ENCODE results near the gene AKAP13. TPM values are rescaled to one million over a fixed set of nuclear protein-coding genes. Genes with fewer than 3 reads are reported as not detected.
A peak's percentile ranks its signal among the peaks of the same experiment; 100 is the strongest.

AKAP13 gene
- total RNA-seq, 4 donors from 2014 or later = 189 to 405 (median 244) TPM

DNA sequence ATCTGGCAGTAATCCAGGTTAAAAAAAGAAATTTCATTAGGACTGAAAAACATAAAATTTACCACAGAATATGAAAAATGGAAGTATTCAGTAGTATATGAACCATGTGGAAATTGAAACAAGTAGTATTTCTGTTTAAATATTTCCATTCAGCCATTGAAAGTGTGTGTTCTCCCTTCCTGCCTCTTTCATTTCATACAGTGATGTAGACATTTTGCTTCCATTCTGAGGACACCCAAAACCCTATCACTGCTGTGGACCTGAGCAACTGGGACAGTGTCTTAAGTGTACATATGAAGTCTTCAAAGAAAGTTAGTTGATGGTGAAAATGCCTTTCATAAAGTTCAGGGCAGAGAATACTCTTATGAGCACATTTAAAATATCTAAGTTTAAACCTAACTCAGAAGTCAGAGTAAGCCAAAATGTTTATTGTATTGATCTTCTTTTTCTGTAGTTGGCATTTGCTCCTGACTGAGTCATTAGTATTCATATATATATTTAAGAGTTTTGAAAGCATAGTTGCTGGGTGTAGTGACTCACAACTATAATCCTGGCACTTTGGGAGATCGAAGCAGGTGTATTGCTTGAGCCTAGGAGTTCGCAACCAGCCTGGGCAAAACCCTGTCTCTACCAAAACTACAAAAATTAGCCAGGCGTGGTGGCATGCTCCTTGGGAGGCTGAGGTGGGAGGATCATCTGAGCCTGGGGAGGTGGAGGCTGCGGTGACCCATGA lies 215.6 kb downstream of the AKAP13 start:
- no peak overlapping the region for H3K4me3 ChIP-seq (replicated peaks in 1 of 3)
- no peak for DNase-seq
- no peaks in the 10 kb centered on the region for H3K27me3 ChIP-seq
- intact Hi-C loops (cut with DNase I) = no loop called here
- H3K27ac ChIP-seq = no peak overlapping the region
- TF ChIP-seq POLR2A (IDR thresholded peaks at IDR 0.05) = no peak
- TF ChIP-seq, protein P1, sequence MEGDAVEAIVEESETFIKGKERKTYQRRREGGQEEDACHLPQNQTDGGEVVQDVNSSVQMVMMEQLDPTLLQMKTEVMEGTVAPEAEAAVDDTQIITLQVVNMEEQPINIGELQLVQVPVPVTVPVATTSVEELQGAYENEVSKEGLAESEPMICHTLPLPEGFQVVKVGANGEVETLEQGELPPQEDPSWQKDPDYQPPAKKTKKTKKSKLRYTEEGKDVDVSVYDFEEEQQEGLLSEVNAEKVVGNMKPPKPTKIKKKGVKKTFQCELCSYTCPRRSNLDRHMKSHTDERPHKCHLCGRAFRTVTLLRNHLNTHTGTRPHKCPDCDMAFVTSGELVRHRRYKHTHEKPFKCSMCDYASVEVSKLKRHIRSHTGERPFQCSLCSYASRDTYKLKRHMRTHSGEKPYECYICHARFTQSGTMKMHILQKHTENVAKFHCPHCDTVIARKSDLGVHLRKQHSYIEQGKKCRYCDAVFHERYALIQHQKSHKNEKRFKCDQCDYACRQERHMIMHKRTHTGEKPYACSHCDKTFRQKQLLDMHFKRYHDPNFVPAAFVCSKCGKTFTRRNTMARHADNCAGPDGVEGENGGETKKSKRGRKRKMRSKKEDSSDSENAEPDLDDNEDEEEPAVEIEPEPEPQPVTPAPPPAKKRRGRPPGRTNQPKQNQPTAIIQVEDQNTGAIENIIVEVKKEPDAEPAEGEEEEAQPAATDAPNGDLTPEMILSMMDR (IDR thresholded peaks at IDR 0.05) = no peak
- no peaks in the 10 kb centered on the region for H3K9me3 ChIP-seq
- H3K36me3 ChIP-seq = no peaks in the 10 kb centered on the region
- 94 to 99% methylated on average over 4 of the region's 4 CpGs for WGBS, 2 donors
- peaks cover 6 to 29% of the 10 kb centered on the region in 2 donors for H3K4me1 ChIP-seq

- peak overlapping the region in 1 of 3 donors; percentile 11 for H3K27ac ChIP-seq
- DNase-seq = no peak
- intact Hi-C loops (cut with DNase I) = no loop called here
- TF ChIP-seq POLR2A (IDR thresholded peaks at IDR 0.05) = no peak
- TF ChIP-seq, protein P1 (IDR thresholded peaks at IDR 0.05) = no peak
- H3K4me1 ChIP-seq = peaks cover 4 to 18% of the 10 kb centered on the region in 2 donors
- no peaks in the 10 kb centered on the region for H3K36me3 ChIP-seq
- no peak overlapping the region for H3K4me3 ChIP-seq (replicated peaks in 1 of 3)
- H3K9me3 ChIP-seq = no peaks in the 10 kb centered on the region
- WGBS, 2 donors = 40 to 68% methylated on average over 2 of the region's 2 CpGs
- no peaks in the 10 kb centered on the region for H3K27me3 ChIP-seq
These were observed 216.9 kb downstream of the AKAP13 start for GRCh38 chr15:85597155-85597815.

DNA sequence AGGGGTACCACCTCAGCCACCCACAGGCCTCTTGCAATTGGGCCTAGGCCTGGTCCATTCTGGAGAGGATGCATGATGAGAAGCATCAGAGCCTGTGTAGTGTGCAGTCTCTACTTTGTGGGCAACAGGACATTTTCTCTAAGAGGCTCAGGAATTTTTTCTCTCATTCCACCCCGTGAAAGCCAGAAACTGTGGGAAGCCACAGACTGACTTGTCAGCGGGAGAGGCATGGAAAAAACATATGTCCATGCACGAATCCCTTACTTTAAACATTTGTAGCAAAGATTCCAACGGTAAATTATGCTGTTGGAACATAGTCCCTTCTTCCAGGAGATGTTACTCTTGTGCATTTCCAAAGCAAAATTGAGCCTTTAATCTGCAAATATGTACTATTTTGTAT lies 217.8 kb downstream of the AKAP13 start:
- DNase-seq = no peak
- H3K4me1 ChIP-seq = peaks cover 0 to 12% of the 10 kb centered on the region in 2 donors
- H3K27me3 ChIP-seq = no peaks in the 10 kb centered on the region
- no peaks in the 10 kb centered on the region for H3K9me3 ChIP-seq
- peak overlapping the region in 2 of 3 donors; percentile 11 to 54 for H3K27ac ChIP-seq
- H3K4me3 ChIP-seq (replicated peaks in 1 of 3) = no peak overlapping the region
- WGBS, 2 donors = 71 to 85% methylated on average over 4 of the region's 4 CpGs
- TF ChIP-seq POLR2A (IDR thresholded peaks at IDR 0.05) = no peak
- TF ChIP-seq, protein P1 (IDR thresholded peaks at IDR 0.05) = no peak
- intact Hi-C loops (cut with DNase I) = no loop called here
- peaks cover 0 to 1% of the 10 kb centered on the region in 2 donors for H3K36me3 ChIP-seq

DNA sequence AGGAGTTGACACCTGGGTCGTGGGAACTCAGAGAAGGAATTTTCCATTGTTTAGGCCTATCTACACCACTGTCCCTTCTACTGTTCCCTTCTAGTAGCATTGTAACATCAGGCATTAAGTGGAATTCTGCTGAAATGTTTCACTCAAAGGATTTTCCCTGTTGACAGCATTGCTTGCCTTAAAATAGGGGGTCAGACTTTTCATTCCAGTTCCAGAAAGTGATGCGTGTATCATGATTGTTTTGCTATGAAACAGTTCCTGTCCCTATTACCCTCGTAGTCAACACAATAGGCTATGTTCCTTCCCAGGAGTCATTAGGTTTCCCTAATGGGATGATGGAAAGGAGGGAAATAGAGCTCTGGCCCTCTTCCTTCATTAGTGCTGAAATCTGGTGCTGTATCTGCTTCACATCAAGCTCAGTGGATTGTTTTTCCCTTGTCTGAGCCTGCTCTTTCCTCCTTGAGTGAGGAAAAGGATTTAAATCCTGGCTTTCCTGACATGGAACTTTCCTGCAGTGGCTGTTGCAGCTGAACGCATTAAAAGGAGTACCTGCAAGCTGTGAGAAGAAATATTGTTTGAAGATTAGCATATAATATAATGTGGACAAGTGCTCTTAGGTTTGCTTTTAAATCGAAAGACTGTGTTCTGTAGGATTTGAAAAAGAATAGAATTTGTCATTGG lies 218.5 kb downstream of the AKAP13 start:
- 80 to 81% methylated on average over 5 of the region's 5 CpGs for WGBS, 2 donors
- DNase-seq = no peak
- peaks cover 0 to 12% of the 10 kb centered on the region in 2 donors for H3K4me1 ChIP-seq
- H3K27me3 ChIP-seq = no peaks in the 10 kb centered on the region
- H3K4me3 ChIP-seq (replicated peaks in 1 of 3) = no peak overlapping the region
- peaks cover 2 to 8% of the 10 kb centered on the region in 2 donors for H3K36me3 ChIP-seq
- intact Hi-C loops (cut with DNase I) = no loop called here
- no peaks in the 10 kb centered on the region for H3K9me3 ChIP-seq
- TF ChIP-seq POLR2A (IDR thresholded peaks at IDR 0.05) = no peak
- TF ChIP-seq, protein P1 (IDR thresholded peaks at IDR 0.05) = no peak
- peak overlapping the region in 2 of 3 donors; percentile 8 to 54 for H3K27ac ChIP-seq
